Mesendoderm (in vitro differentiated cells): ENCODE data around the gene C9orf57.
A peak's percentile ranks its signal among the peaks of the same experiment; 100 is the strongest.

Experiments used
- DNase-seq: peaks from one replicate; pipeline ENCODE4 v3.0.0; 2013
- H2AK5ac ChIP-seq: 2 replicates; pipeline ENCODE4 v1.6.1; 2013; ENCODE audit warnings: low read length, inconsistent platforms
- H2BK120ac ChIP-seq: 2 replicates; pipeline ENCODE4 v1.6.1; 2013; ENCODE audit warnings: low read depth, mild to moderate bottlenecking, low read length, moderate library complexity, mixed read lengths
- H2BK15ac ChIP-seq: replicated peaks from 2 replicates; pipeline ENCODE4 v1.6.1; 2013; ENCODE audit warnings: low read depth, mild to moderate bottlenecking, moderate library complexity
- H2BK5ac ChIP-seq: 2 replicates; pipeline ENCODE4 v1.6.1; 2013; ENCODE audit warnings: low read length, inconsistent platforms
- H3K18ac ChIP-seq: 2 replicates; pipeline ENCODE4 v1.6.1; 2013; ENCODE audit warnings: mild to moderate bottlenecking, low read length, mixed read lengths
- H3K23ac ChIP-seq: one replicate; pipeline ENCODE4 v1.6.1; 2013; ENCODE audit warnings: low read length
- H3K27ac ChIP-seq: 2 replicates; pipeline ENCODE4 v1.5.1; 2013; ENCODE audit warnings: low read depth, mild to moderate bottlenecking, inconsistent platforms, low read length, moderate library complexity
- H3K27me3 ChIP-seq: 2 replicates; pipeline ENCODE4 v1.6.1; 2013; ENCODE audit warnings: low read length, control low read depth, mild to moderate bottlenecking, inconsistent platforms; ENCODE audit not compliant: insufficient read depth, poor library complexity
- H3K36me3 ChIP-seq: 2 replicates; pipeline ENCODE4 v1.6.1; 2013; ENCODE audit warnings: low read length, inconsistent platforms; ENCODE audit not compliant: control insufficient read depth, insufficient read depth
- H3K4ac ChIP-seq: one replicate; pipeline ENCODE4 v1.6.1; 2013; ENCODE audit warnings: low read depth, mild to moderate bottlenecking, low read length, moderate library complexity
- H3K4me1 ChIP-seq: 2 replicates; pipeline ENCODE4 v1.6.1; 2013; ENCODE audit warnings: low read depth, low read length, inconsistent platforms; ENCODE audit not compliant: control insufficient read depth
- H3K4me2 ChIP-seq: 2 replicates; pipeline ENCODE4 v1.6.1; 2013; ENCODE audit warnings: low read length
- H3K4me3 ChIP-seq: 2 replicates; pipeline ENCODE4 v1.5.1; 2013; ENCODE audit warnings: mild to moderate bottlenecking, low read length
- H3K56ac ChIP-seq: one replicate; pipeline ENCODE4 v1.6.1; 2013; ENCODE audit warnings: low read length
- H3K79me1 ChIP-seq: 2 replicates; pipeline ENCODE4 v1.6.1; 2013; ENCODE audit warnings: low read length, inconsistent platforms
- H3K79me2 ChIP-seq: 2 replicates; pipeline ENCODE4 v1.6.1; 2013; ENCODE audit warnings: mild to moderate bottlenecking, low read length; ENCODE audit not compliant: control insufficient read depth, insufficient read depth
- H3K9ac ChIP-seq: 2 replicates; pipeline ENCODE4 v1.6.1; 2013; ENCODE audit warnings: low read length, inconsistent platforms
- H4K5ac ChIP-seq: one replicate; pipeline ENCODE4 v1.6.1; 2013; ENCODE audit warnings: low read length
- H4K8ac ChIP-seq: one replicate; pipeline ENCODE4 v1.6.1; 2013; ENCODE audit warnings: low read depth, mild to moderate bottlenecking, control low read depth, low read length, moderate library complexity
- WGBS: extraction: QIAGEN DNeasy Blood & Tissue Kit; methylation state at CpG from one replicate; pipeline ENCODE4 v1.1.7; 2013; ENCODE audit warnings: low lambda C conversion rate, missing lambda C conversion rate; ENCODE audit not compliant: insufficient coverage; ENCODE audit errors: extremely low coverage; 5-methylcytosine and 5-hydroxymethylcytosine counted together

C9orf57 gene

GRCh38 chr9:72043576-72043975 lies 16.8 kb downstream of the C9orf57 start:
- no peaks in the 10 kb centered on the region for H3K4me1 ChIP-seq
- H3K23ac ChIP-seq: no peak overlapping the region
- WGBS: no CpG with 5 or more reads among the region's 2 CpGs
- no peak overlapping the region for H3K4ac ChIP-seq
- H3K4me3 ChIP-seq: no peak overlapping the region
- no peak overlapping the region for H3K27ac ChIP-seq
- H4K8ac ChIP-seq: no peak overlapping the region
- no peak overlapping the region for H2AK5ac ChIP-seq
- H3K56ac ChIP-seq: no peak overlapping the region
- no peaks in the 10 kb centered on the region for H3K36me3 ChIP-seq
- H3K9ac ChIP-seq: no peak overlapping the region
- no peak for DNase-seq
- H3K27me3 ChIP-seq: no peaks in the 10 kb centered on the region
- no peak overlapping the region for H3K4me2 ChIP-seq
- H3K79me1 ChIP-seq: no peaks in the 10 kb centered on the region
- H3K18ac ChIP-seq: no peak overlapping the region
- H3K79me2 ChIP-seq: no peaks in the 10 kb centered on the region
- no peak overlapping the region for H2BK5ac ChIP-seq
- H2BK120ac ChIP-seq: no peak overlapping the region
- no peak overlapping the region for H4K5ac ChIP-seq
- no peak overlapping the region for H2BK15ac ChIP-seq

- H2BK15ac ChIP-seq: no peak overlapping the region
- no peaks in the 10 kb centered on the region for H3K79me2 ChIP-seq
- no peaks in the 10 kb centered on the region for H3K36me3 ChIP-seq
- H3K79me1 ChIP-seq: no peaks in the 10 kb centered on the region
- H3K56ac ChIP-seq: no peak overlapping the region
- WGBS: no CpG with 5 or more reads among the region's 3 CpGs
- no peaks in the 10 kb centered on the region for H3K27me3 ChIP-seq
- no peaks in the 10 kb centered on the region for H3K4me1 ChIP-seq
- no peak overlapping the region for H3K18ac ChIP-seq
- no peak overlapping the region for H2BK5ac ChIP-seq
- no peak overlapping the region for H2BK120ac ChIP-seq
- no peak overlapping the region for H3K4me2 ChIP-seq
- no peak overlapping the region for H4K8ac ChIP-seq
- H2AK5ac ChIP-seq: no peak overlapping the region
- no peak overlapping the region for H3K4me3 ChIP-seq
- no peak for DNase-seq
- no peak overlapping the region for H3K9ac ChIP-seq
- no peak overlapping the region for H3K23ac ChIP-seq
- no peak overlapping the region for H3K27ac ChIP-seq
- H4K5ac ChIP-seq: no peak overlapping the region
- H3K4ac ChIP-seq: no peak overlapping the region
These were observed 17.5 kb downstream of the C9orf57 start for GRCh38 chr9:72042928-72043327.

- no peak overlapping the region for H2BK5ac ChIP-seq
- no peak overlapping the region for H2BK15ac ChIP-seq
- no peak overlapping the region for H3K27ac ChIP-seq
- no peak overlapping the region for H3K9ac ChIP-seq
- H3K56ac ChIP-seq: no peak overlapping the region
- H4K8ac ChIP-seq: no peak overlapping the region
- no peak overlapping the region for H2BK120ac ChIP-seq
- H3K4ac ChIP-seq: no peak overlapping the region
- no peaks in the 10 kb centered on the region for H3K36me3 ChIP-seq
- H3K79me2 ChIP-seq: no peaks in the 10 kb centered on the region
- H3K23ac ChIP-seq: no peak overlapping the region
- H3K4me2 ChIP-seq: no peak overlapping the region
- H3K18ac ChIP-seq: no peak overlapping the region
- H3K79me1 ChIP-seq: no peaks in the 10 kb centered on the region
- WGBS: no CpG with 5 or more reads among the region's 7 CpGs
- DNase-seq: no peak
- no peaks in the 10 kb centered on the region for H3K4me1 ChIP-seq
- H2AK5ac ChIP-seq: no peak overlapping the region
- H4K5ac ChIP-seq: no peak overlapping the region
- no peaks in the 10 kb centered on the region for H3K27me3 ChIP-seq
- no peak overlapping the region for H3K4me3 ChIP-seq
These were observed 18.6 kb downstream of the C9orf57 start for GRCh38 chr9:72041775-72042194.

GRCh38 chr9:72041369-72041768 lies 19.0 kb downstream of the C9orf57 start:
- no peak overlapping the region for H3K9ac ChIP-seq
- no peak overlapping the region for H2BK5ac ChIP-seq
- no peak overlapping the region for H4K5ac ChIP-seq
- no peaks in the 10 kb centered on the region for H3K79me2 ChIP-seq
- no peaks in the 10 kb centered on the region for H3K27me3 ChIP-seq
- H3K36me3 ChIP-seq: no peaks in the 10 kb centered on the region
- H3K4me1 ChIP-seq: no peaks in the 10 kb centered on the region
- no peak overlapping the region for H3K23ac ChIP-seq
- H2AK5ac ChIP-seq: no peak overlapping the region
- H3K79me1 ChIP-seq: no peaks in the 10 kb centered on the region
- no peak overlapping the region for H3K4me3 ChIP-seq
- H3K18ac ChIP-seq: no peak overlapping the region
- H3K4ac ChIP-seq: no peak overlapping the region
- no peak overlapping the region for H2BK15ac ChIP-seq
- H2BK120ac ChIP-seq: no peak overlapping the region
- no peak overlapping the region for H3K56ac ChIP-seq
- H4K8ac ChIP-seq: no peak overlapping the region
- H3K27ac ChIP-seq: no peak overlapping the region
- WGBS: no CpG with 5 or more reads among the region's 3 CpGs
- no peak for DNase-seq
- no peak overlapping the region for H3K4me2 ChIP-seq

GRCh38 chr9:72039532-72039931 lies 20.9 kb downstream of the C9orf57 start:
- no peaks in the 10 kb centered on the region for H3K4me1 ChIP-seq
- no peak overlapping the region for H2BK15ac ChIP-seq
- no peak overlapping the region for H3K56ac ChIP-seq
- no peaks in the 10 kb centered on the region for H3K27me3 ChIP-seq
- no peak overlapping the region for H3K9ac ChIP-seq
- no peaks in the 10 kb centered on the region for H3K36me3 ChIP-seq
- H4K8ac ChIP-seq: no peak overlapping the region
- H3K4me3 ChIP-seq: no peak overlapping the region
- H3K4me2 ChIP-seq: no peak overlapping the region
- H2AK5ac ChIP-seq: no peak overlapping the region
- no peak overlapping the region for H3K27ac ChIP-seq
- H3K4ac ChIP-seq: no peak overlapping the region
- no peaks in the 10 kb centered on the region for H3K79me1 ChIP-seq
- H3K18ac ChIP-seq: no peak overlapping the region
- H3K23ac ChIP-seq: no peak overlapping the region
- WGBS: no CpG with 5 or more reads among the region's 8 CpGs
- H4K5ac ChIP-seq: no peak overlapping the region
- H2BK5ac ChIP-seq: no peak overlapping the region
- H3K79me2 ChIP-seq: no peaks in the 10 kb centered on the region
- DNase-seq: no peak
- H2BK120ac ChIP-seq: no peak overlapping the region

- no peaks in the 10 kb centered on the region for H3K79me1 ChIP-seq
- no peaks in the 10 kb centered on the region for H3K4me1 ChIP-seq
- H3K23ac ChIP-seq: no peak overlapping the region
- H2BK5ac ChIP-seq: no peak overlapping the region
- peak; percentile 89 for DNase-seq
- H3K27ac ChIP-seq: no peak overlapping the region
- no peak overlapping the region for H3K4me2 ChIP-seq
- WGBS: no CpG with 5 or more reads among the region's 13 CpGs
- H3K4me3 ChIP-seq: no peak overlapping the region
- H3K27me3 ChIP-seq: no peaks in the 10 kb centered on the region
- H2BK15ac ChIP-seq: no peak overlapping the region
- H3K79me2 ChIP-seq: no peaks in the 10 kb centered on the region
- no peak overlapping the region for H2BK120ac ChIP-seq
- H4K5ac ChIP-seq: no peak overlapping the region
- H3K9ac ChIP-seq: no peak overlapping the region
- no peak overlapping the region for H2AK5ac ChIP-seq
- no peak overlapping the region for H3K18ac ChIP-seq
- H3K4ac ChIP-seq: no peak overlapping the region
- H3K36me3 ChIP-seq: no peaks in the 10 kb centered on the region
- H4K8ac ChIP-seq: no peak overlapping the region
- no peak overlapping the region for H3K56ac ChIP-seq
These were observed 21.5 kb downstream of the C9orf57 start for GRCh38 chr9:72038890-72039410.
